Measurements from ENCODE around the gene PDE6B.

The PDE6B gene

DNA sequence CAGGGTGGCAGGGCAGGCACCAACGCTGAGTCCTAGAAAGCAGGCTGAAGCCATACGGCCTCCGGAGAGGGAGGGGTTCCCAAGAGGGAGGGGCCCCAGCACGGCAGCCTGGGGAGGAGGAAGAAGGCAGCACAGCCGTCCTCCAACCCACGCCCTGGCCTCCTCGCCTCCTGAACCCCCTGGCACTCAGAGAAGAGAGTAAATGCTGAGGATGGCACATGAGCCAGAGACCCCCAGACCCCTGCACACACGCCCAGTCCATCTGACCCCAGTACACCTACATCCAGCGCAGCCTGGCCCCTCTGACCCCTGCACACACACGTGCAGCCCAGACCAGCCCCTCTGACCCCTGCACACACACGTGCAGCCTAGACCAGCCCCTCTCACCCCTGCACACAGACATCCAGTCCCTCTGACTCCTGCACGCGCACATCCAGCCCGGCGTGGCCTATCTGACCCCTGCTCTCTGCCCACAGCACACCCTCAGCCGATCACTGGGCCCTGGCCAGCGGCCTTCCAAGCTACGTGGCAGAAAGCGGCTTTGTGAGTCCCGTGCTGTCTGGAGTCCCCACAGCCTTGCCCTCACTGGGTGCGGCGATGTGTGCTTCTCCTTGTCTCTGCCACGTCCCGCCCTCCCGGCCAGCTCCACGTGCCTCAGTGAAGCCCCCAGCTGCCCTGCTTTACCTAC lies 30.2 kb downstream of the PDE6B start:
- in situ Hi-C loops (cut with MboI; ENCODE audit: low sequenced_read_pairs): no loop called here

DNA sequence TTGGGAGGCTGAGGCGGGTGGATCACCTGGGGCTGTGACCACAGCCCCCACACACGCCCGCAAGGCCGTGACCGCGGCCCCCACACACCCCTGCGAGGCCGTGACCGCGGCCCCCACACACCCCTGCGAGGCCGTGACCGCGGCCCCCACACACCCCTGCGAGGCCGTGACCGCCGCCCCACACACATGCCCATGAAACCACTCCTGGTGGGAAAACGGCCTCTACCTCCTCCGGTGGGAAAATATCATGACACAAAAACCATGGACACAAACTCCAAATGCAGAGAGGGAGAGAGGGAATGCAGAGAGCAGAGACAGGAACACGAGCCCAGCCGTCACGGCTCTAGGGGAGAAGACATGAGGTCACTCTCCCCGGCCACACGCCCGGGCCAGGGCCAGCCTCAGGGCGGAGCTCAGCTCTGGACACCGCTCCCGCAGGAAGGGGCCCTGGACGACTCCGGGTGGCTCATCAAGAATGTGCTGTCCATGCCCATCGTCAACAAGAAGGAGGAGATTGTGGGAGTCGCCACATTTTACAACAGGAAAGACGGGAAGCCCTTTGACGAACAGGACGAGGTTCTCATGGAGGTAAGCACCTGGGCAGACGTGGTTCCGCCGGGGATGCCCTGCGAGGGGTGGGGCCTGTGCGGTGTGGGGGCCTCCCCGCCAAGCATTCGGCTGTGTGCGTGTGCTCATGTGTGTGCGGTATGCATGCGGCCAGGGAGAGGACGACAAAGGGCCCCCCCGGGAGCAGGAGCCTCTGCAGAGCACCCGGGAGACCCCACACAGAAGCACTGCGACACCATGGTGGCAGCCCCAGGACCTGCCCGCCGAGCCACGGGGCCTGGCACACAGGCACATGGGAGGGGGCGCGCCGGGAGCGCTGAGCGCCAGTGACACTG lies 31.3 kb downstream of the PDE6B start:
- in situ Hi-C loops (cut with MboI; ENCODE audit: low sequenced_read_pairs): no loop called here

DNA sequence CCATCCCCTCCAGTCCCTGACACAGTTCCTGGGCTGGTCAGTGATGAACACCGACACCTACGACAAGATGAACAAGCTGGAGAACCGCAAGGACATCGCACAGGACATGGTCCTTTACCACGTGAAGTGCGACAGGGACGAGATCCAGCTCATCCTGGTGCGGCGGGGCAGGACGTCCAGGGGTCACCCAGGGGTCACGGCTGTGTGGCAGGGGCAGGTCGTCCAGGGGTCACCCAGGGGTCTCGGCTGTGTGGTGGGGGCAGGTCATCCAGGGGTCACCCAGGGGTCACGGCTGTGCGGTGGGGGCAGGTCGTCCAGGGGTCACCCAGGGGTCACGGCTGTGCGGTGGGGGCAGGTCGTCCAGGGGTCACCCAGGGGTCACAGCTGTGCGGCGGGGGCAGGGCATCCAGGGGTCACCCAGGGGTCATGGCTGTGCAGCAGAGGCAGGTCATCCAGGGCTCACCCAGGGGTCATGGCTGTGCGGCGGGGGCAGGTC lies 32.0 kb downstream of the PDE6B start:
- in situ Hi-C loops (cut with MboI; ENCODE audit: low sequenced_read_pairs): no loop called here

DNA sequence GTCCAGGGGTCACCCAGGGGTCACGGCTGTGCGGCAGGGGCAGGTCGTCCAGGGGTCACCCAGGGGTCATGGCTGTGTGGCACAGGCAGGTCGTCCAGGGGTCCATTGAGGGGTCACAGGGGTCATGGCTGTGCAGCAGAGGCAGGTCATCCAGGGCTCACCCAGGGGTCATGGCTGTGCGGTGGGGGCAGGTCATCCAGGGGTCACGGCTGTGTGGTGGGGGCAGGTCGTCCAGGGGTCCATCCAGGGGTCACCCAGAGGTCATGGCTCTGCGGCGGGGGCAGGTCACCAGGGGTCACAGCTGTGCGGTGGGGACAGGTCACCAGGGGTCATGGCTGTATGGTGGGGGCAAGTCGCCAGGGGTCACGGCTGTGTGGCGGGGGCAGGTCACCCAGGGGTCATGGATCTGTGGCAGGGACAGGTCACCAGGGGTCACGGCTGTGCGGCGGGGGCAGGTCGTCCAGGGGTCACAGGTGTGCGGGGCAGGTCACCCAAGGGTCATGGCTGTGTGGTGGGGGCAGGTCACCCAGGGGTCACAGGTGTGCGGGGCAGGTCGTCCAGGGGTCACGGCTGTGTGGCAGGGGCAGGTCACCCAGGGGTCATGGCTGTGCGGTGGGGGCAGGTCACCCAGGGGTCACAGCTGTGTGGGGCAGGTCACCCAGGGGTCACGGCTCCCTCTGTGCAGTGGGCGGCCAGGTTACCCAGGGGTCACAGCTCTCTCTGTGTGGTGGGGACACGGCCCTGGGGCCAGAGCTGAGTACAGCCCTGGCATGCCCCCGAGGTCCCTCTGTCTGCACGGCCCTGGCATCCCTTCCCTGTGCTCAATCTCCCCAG lies 32.7 kb downstream of the PDE6B start:
- in situ Hi-C loops (cut with MboI; ENCODE audit: low sequenced_read_pairs): no loop called here

DNA sequence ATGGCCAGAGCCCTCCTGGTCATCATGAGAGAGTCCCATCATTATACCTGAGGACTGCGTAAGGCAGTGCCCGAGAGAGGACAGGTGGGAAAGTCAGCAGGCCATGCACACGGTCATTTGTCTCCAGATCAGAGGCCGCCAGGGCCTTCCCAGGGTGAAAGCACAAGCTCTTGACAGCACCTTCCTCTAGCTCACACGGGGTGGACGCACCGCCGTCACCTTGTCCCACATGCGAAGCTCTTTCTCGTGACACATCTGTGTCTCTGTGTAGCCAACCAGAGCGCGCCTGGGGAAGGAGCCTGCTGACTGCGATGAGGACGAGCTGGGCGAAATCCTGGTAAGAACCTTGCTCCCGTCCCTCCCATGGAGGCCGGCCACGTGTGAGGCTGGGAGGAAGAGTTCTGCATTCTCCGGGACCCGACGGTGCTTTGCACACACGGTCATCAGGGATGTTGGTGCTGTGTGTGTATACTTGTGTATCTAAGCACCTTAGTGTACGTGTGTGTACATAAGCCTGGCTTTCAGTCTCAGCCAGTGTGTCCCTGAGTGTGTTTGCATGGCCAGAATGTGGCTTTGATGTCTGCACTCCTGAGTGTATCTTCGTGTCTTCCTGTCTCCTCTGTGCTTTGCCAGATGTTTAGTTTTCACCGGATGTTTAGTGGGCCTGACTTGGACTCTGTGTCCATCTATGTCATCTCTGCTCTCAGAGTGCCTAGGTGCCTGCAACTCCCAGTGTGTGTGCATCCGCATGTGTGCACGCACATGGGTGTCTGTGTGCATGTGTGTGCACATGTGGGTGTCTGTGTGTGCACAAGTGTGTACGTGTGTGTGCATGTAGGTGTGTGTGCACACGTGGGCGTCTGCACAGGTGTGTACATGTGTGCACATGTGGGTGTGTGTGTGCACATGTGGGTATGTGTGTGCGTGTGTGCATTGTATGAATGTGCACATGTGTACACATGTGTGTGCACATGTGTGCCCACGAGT lies 33.6 kb downstream of the PDE6B start:
- in situ Hi-C loops (cut with MboI; ENCODE audit: low sequenced_read_pairs): no loop called here

DNA sequence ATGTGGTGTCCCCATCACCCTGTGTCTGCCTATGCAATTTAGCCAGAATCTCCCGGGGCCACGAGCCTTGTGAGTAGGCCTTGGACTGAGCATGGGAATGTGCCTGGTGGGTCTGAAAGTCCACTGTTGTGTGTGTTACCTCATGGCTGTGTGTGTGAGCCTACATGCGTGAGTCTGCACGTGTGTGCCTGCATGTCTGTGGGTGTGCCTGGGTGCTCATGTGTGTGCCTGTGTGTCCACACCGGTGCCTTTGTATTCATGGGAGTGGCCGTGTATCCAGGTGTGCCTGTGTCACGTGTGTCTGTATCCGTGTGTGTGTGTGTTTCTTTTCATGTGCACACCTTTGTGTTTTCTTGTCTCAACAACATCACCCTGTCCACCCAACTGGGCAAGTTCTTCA lies 34.5 kb downstream of the PDE6B start:
- in situ Hi-C loops (cut with MboI; ENCODE audit: low sequenced_read_pairs): no loop called here

DNA sequence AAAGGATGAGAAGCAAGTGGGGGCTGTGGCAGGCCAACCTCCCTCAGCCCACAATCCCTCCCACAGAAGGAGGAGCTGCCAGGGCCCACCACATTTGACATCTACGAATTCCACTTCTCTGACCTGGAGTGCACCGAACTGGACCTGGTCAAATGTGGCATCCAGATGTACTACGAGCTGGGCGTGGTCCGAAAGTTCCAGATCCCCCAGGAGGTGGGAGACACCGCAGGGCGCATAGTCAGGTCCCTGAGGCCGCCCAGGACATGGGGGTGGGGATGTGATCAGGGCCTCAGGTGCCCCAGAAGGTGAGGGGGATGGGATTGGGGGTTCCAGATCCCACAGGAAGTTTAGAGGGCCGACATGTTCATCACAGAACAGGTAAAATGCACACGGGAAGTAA lies 35.0 kb downstream of the PDE6B start:
- in situ Hi-C loops (cut with MboI; ENCODE audit: low sequenced_read_pairs): no loop called here

DNA sequence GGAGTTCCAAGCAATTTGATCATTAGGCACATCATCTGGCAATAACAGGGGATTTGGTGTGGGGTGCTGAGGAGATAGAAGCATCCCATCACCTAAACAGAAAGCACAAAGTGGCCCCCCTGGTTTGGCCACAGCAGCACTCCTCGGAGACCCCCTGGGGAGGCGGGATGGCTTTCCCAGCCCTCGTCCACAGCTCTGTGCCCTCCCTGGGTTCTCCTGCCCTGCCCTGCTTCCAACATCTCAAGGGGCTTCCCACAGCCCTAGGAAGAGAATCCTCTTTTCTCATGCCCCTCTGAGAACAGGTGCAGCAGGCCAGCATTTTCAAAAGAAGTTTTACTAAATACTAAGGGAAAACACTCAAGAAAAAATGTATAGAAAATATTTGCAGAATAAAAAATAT lies 35.9 kb downstream of the PDE6B start:
- in situ Hi-C loops (cut with MboI; ENCODE audit: low sequenced_read_pairs): no loop called here

DNA sequence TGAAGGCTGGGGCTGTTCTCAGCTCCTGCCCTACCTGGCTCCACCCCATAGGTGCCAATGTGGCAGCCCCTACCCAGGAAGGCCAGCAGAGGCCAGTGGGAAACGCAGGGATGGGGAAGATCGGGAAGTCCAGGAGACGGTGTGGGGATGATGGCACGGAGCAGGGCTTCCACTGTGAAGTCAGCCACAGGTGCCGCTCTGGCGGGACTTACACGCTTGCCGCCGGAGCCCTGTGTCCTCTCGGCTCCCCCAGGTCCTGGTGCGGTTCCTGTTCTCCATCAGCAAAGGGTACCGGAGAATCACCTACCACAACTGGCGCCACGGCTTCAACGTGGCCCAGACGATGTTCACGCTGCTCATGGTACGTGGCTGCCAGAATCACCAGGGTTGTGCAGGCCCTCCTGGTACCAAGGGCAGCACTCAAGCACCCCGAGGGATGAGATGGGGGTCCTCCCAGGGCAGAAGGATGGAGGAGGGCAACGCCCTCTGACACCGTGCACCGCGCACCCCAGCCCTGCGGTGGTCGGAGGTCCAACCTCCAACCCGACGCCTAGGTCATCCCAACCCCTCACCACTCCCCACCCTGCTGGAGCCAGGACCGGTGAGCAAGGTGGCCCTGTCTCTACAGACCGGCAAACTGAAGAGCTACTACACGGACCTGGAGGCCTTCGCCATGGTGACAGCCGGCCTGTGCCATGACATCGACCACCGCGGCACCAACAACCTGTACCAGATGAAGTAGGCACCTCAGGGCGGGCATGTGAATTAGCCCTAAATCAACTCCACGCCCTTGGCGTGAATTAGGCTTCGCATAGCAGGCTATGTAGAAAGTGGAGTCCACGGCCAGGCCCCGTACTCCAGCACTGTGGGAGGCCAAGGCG lies 36.7 kb downstream of the PDE6B start:
- in situ Hi-C loops (cut with MboI; ENCODE audit: low sequenced_read_pairs): no loop called here

DNA sequence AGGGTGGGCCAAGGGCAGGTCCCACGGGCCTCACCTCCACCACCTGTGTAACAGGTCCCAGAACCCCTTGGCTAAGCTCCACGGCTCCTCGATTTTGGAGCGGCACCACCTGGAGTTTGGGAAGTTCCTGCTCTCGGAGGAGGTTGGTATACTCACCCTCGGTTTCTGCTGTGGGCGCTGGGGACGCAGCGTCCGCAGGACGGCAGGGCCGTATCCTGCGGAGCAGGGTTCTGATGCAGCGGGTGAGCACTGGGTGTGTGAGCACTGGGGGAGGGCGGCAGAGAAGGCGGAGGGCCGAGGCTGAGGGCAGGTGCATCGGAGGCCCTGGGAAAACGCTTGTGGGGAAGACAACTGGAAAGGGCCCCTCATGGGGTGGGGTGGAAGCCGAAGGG lies 37.7 kb downstream of the PDE6B start:
- in situ Hi-C loops (cut with MboI; ENCODE audit: low sequenced_read_pairs): no loop called here

DNA sequence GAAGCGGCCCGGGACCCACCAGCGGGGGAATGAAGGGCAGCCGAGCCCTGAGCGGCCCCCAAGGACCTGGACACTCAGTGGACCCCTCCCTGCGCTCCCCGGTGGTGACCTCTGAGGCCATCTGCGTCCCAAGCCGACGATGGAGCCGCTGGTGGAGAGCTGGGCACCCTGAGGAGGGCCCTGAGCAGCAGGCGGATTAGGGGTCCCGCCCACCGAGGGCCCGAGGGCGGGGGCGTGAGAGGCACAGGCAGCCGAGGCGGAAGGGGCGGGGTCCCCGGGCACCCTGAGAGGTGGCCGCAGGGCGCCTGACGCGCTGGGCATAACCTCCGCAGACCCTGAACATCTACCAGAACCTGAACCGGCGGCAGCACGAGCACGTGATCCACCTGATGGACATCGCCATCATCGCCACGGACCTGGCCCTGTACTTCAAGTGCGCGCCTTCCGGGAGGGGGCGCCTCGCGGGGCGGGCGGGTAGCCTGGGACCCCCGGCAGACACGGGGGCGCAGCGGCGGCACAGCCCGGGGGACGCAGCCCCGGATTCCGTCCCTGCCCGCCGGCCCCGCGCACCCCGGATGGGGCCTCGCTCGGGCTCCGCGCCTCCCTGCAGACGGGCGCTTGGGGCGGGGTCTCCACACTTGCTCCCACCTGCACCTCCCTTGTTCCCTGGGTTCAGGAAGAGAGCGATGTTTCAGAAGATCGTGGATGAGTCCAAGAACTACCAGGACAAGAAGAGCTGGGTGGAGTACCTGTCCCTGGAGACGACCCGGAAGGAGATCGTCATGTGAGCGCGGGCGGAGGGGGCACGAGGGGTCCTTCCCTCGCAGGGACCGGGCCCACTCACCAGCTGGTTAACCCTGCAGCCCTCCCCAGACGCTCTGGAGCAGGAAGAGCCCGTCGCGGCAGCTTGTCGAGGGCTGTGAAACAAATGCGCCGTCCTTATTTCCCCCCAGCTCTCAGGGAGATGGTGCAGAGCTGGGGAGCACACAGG lies 38.4 kb downstream of the PDE6B start:
- in situ Hi-C loops (cut with MboI; ENCODE audit: low sequenced_read_pairs): no loop called here

DNA sequence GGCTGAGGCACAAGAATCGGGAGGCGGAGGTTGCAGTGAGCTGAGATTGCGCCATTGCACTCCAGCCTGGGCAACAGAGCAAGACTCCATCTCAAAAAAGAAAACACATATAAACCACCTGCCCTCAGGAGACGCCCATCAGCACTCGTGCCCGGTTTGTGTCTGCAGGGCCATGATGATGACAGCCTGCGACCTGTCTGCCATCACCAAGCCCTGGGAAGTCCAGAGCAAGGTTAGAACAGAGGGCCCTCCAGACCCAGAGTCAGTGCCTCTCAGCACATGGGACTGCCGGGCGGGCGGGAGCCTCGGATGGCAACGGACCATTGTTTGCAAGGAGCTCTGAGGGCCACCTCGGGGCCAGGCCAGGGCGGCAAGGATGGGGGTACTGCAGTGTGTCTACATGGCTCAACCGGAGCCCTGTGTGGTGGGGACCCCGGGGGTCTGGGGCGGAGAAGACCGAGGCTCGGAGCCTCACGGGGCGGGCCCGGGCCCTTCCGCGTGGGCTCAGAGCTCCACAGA lies 39.4 kb downstream of the PDE6B start:
- in situ Hi-C loops (cut with MboI; ENCODE audit: low sequenced_read_pairs): no loop called here

DNA sequence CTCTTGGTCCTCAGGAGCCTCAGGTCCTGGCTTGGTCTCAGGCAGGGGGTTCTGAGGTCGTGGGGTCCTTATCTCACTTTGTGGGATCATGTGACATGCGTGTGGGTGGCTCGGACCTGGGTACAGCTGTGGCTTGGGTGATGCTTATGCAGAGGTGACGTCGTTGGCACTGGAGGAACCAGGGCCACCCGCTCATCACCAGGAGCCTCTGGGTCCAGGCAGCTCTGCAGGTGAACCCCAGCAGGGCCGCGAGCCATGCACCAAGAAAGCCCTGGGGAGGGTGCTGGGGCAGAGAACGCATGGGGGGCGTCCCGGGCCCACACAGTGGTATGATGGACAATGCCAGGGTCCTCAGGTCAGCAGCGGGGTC lies 40.0 kb downstream of the PDE6B start:
- in situ Hi-C loops (cut with MboI; ENCODE audit: low sequenced_read_pairs): no loop called here

DNA sequence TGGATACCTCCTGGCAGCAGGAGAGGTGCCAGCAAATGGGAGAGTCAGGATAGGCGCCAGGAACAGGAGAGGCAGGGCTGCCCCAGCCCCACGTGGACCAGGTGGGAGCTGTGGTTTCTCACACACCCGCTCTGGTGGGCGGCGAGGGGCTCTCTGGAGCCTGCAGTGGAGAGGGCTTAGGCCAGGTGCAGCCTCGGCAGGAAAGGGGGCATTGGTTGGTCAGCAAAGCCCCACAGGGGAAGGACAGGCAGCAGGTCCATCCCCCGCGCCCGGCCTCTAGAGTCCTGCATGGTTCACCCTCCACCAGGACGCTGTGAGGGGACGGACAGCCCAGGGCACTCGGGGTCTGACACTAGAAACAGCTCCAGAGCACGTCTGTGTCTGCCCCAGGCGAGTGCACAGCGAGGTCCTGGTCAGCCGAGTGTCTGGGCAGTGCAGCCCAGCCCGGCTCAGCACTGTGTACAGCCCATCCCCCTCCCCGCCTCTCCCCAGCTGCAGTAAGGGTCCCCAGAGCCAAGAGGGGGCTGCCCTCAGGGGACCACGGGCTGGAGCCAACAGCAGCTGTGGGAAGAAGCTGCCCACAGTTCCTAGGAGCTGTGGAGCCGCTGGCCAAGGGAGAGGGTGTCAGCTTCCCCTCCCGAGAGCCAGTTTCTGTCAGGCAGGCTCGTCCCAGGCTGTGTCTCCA lies 40.5 kb downstream of the PDE6B start:
- in situ Hi-C loops (cut with MboI; ENCODE audit: low sequenced_read_pairs): no loop called here

DNA sequence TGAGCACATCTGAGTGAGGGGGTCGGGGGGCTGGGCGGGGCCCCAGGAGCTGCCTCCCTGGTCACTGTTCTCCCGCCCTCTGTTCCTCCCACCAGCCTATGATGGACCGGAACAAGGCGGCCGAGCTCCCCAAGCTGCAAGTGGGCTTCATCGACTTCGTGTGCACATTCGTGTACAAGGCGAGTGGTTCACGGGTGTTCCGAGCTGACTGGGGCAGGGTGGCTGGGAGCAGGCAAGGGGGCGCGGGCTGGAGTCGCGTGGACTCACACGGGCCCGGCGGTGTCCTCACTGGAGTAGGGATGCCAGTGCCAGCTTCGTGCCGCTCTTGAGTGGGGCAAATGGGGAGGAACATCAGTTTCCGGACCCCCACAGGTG lies 41.0 kb downstream of the PDE6B start:
- in situ Hi-C loops (cut with MboI; ENCODE audit: low sequenced_read_pairs): no loop called here

DNA sequence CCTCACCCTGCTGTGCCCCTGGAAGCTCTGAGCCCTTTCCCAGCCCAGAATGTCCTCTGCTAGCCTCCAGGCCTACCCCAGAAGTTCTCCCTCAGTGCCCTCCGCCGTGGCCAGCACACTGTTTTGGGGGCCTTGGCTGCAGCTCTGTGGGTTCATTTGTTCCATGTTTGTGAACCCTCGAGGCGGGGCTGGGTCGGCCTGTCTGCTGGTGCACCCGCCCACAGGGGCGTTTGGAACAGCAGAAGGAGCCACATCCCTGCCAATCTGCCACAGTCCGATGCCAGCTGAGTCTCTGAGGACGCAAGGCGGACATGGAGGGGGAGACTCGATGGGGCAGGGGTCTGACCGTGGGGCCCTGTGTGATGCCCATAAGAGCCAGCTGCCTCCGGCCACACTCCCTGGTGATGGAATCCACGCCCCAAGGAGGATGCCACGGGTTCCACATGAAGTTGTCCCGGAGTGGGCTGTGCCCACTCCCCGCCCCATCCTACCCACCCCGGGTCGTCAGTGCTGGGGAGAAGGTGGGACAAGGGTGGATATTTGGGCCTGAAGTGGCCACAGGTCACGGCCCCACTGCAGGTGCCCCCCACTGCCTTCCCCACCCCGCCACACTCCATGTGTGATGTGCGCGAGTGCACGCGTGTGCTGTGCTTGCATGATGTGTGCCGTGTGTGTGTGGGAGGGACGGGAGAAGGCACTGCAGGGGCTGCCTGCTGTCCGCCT lies 41.6 kb downstream of the PDE6B start:
- in situ Hi-C loops (cut with MboI; ENCODE audit: low sequenced_read_pairs): no loop called here

DNA sequence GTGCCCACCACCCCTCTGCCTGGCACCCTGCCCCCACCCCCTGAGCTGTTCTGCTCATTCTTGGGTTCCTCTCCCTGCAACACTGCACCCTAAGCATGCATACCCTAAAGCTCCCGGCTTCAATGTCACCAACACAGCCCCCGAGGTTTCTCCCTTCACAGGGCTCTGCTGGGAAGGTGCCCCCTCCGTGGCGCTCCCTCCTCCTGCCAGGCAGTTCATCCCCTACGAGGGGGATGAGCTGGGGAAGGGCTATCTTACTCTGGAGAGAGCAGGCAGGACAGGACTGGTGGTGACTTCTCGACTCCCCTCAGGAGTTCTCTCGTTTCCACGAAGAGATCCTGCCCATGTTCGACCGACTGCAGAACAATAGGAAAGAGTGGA lies 42.2 kb downstream of the PDE6B start:
- in situ Hi-C loops (cut with MboI; ENCODE audit: low sequenced_read_pairs): no loop called here

Measured in HL-60/S4 treated with retinoic acid at 250 ng/mL for 4 days and 3 days (cell line).